Middle frontal gyrus (tissue), 1 donor: Measurements from ENCODE around the gene ZNF487.
"Not testable (repeated sequence)": the region's sequence is repeated elsewhere in the genome, so short reads cannot be mapped to it uniquely, and the experiment has no call there.

Experiments
- DNase-seq: peaks from one replicate; pipeline ENCODE4 v3.0.0-alpha.2; 2015; ENCODE audit warnings: low spot score; ENCODE audit errors: extremely low spot score

Gene ZNF487

GRCh38 chr10:43436291-43437140 is at the start of gene ZNF487:
Gene ZNF487, plus strand, starts transcription at chr10:43437111. Its CDS starts 38,703 bp downstream, at chr10:43475814.
- DNase-seq: peak; percentile 69

GRCh38 chr10:43387678-43388032 is 49.3 kb upstream of the ZNF487 start:
- DNase-seq: no peak

DNA sequence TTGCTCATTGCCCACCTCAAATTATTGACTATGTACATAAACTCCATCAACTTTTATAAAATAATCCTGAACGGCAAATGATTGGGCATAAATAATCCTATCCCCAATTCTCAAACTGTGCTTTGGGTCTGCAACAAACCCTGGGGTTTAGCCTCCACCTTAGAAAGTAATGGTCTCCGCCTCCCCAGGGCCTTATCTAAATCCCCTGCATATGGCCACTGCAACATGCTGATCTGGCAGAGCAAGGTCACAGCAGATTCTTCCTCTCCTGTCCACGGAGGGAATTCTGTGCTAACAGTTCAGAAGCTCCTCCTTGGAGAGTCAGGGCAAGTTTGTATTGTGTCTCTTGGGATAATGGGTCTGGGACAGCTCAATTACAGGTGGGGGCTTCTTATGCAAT is 47.0 kb upstream of the ZNF487 start:
- DNase-seq: no peak

DNA sequence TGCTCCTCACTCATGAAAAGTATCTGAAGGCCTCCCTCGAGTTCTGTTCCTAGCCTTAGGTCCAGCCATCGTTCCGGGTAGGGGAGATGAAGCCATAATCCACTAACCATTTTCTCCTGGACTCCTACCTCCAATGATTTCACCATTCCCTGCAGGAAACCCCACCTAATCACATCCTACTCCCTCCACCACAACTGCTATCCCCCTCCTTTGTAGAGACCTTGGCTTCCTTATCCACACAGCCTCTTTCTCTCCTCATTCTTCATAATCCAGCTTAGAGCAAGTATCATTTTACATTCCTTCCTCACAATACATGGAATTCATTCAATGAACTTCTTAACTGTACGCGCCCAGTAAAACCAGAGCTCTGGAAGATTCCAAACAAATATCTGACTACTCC is 46.6 kb upstream of the ZNF487 start:
- no peak for DNase-seq

GRCh38 chr10:43390759-43391158 is 46.2 kb upstream of the ZNF487 start:
- peak; percentile 64 for DNase-seq

DNA sequence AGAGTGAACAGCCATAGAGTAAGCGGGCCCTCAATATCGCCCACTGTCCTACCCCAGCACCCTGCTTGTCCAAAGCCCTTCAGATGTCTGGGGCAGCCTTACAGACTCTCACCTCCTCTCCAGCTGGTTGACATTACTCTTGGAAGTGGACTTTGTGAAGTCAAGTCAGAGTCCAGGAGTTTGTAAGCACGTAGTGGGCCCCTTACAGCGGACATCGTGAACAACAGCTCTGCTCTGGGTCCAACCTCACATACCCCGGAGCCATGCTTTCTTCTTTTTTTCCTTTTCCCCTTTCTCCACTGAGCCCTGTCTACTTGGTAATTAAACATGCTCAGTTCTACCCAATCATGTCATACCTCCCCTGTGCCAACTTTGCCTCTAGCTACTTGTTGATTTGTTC is 45.4 kb upstream of the ZNF487 start:
- DNase-seq: no peak

GRCh38 chr10:43392748-43393147 is 44.2 kb upstream of the ZNF487 start:
- DNase-seq: no peak

DNA sequence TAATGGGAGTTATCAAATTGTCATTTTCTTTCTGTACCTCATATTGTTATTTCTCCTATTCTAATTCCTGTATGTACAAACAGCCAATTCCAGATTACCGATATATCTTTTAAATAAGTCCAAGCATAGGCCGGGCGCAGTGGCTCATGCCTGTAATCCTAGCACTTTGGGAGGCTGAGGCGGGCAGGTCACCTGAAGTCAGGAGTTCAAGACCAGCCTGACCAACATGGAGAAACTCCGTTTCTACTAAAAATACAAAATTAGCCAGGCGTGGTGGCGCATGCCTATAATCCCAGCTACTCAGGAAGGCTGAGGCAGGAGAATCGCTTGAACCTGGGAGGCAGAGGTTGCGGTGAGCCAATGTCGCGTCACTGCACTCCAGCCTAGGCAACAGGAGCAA is 43.7 kb upstream of the ZNF487 start:
- not testable (repeated sequence) for DNase-seq

DNA sequence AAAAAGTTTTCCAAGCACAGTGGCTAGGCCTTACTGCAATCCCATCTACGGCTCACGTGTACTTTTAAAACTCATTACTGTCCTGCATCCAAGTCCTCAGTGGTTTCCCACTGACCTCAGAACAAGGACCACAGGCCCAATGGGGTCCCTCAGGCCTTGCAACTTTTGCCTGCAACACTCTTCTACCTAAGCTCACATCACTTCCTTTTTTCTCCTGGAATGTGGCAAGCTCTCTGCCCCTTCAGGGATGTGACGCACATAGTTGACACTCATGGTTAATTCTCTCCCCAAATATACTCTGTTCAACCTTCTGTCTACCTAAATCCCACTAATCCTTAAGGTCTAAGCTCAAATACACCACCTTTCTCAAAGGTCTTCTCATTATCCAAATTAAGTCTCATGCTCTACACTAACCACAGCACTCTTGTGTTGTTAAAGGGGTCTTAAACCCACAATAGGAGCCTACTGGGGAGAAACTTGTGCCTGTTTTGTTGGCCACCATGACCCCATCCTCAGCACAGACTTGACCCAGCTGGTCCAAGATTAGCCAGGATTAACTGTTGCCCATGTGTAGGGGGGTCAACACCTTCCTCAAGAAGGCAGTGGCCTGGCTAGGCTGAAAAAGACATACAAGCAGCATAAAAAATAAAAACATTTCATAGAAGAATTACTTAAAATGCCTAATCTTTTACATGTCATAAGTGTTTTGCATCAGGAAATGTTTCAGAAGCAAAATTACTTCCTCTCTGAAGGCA is 43.1 kb upstream of the ZNF487 start:
- DNase-seq: no peak

- no peak for DNase-seq
Measured at GRCh38 chr10:43394868-43395267, 42.0 kb upstream of the ZNF487 start.

DNA sequence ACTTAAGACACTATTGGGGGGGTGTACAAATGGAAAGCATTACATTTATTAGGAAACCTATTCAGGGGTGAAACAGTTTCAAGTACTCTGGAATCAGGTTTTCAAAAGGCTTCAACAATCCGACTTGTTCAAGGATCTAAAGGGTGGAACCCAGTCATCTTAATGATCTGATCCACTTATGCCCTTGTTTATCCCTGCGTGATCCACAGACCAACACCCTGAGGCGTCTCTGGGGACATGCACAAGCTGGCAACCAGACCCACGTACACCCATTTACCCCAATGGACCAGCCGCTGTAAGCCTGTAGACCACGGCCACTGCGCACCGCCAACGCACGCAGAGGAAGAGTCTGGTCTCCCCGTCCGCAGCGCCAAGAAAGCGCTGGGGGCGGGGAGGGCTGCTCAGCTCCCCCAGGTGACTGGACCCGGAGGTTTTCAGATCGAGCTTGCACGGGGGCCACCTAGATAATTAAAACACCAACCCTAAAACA is 41.3 kb upstream of the ZNF487 start:
- no peak for DNase-seq

DNA sequence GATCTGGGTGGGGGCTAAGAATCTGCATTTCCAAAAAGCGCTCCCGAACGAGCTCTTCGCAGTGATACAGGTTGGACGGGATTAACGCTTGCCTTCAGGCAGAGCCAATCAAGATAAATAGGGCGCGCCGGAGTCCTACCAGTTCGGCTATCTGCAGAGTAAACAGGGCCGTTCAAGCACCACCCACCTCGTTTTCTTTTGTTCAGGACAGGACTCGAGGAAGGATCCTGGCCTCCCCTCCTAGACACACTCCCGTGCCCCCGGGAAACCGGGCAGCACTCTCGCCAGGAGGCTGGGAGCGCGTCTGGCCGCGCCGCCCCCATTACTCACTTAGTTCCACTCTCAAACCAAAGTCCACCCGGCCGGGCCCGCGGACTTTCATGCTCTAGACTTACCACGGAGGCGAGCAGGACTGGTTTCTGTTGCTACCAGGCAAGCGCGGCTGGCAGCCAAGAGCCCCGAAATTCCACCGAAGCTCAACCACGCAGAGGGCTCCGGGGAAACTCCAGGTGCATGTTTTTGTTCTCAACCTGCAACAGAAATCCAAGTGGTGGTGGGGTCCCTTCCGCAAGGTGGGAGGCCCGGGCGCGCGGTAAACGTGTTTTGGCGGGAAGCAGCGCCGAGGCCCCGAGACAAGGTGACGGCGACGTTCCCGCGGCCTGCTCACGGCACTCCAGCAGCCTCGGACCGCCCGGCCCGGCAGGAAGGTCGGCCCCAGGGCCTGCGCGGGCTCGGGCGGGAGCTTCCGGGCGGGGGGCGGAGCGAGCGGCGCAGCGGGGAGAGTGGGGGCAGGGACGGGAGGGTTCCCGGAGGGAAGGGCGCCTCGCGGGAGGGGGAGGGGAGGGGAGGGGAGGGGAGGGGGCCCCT is 40.6 kb upstream of the ZNF487 start:
- DNase-seq: peak; percentile 37

- no peak for DNase-seq
Measured at GRCh38 chr10:43396928-43397624, 39.8 kb upstream of the ZNF487 start.

DNA sequence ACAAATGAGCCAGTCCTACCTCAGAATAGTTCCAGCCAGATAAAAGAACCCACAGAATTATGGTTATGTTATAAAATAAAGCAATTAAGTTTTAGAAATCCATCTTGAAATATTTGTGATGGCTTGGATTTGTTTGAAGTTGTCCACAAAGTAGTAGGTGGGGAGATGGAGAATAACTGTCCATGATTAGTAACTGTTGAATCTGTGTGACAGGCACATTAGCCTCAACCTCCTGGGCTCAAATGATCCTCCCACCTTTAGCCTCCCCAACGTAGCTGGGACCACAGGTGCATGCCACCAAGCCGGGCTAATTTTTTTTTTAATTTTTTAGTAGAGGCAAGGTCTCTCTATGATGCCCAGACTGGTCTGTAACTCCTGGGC is 38.0 kb upstream of the ZNF487 start:
- no peak for DNase-seq

DNA sequence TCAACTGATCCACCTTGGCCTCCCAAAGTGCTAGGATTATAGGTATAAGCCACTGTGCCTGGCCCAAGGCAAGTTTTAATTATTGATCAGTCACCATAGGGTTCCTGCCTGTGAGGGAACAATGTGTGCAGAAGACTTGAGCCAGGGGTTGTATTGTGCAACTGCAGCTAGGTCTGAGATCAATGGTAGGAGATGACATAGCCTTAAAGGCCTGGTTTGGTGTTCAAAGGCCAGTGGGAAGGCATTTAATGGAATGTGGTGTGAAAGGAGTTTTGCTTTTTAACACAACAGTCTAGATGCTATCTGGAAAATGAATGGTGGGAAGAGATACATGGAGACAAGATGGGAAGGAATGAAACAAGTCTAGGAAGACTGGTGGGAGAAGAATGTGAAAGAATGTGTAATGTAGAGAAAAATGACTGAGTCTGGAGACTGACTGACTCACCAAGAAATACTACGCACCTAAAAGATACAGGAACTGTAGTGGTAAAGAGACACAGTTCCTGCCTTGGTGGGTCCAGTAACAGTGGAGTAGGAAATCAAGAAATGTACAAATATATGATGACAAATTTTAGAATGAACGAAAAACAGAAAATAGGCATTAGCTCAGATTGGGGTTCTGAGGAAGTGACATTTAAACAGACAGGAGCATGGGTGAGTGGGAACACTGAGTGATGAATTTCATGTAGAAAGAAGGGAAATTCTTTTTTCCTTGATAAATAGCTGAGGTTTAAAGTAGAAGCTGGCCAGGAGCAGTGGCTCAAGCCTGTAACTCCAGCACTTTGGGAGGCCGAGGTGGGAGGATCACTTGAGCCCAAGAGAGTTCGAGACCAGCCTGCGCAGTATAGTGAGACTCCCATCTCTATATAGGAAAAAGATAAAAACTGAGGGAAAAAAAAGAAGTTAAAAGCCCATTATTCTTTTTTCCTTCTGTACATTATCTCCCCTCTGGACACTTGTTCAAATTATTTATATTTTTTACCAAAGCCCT is 37.3 kb upstream of the ZNF487 start:
- DNase-seq: no peak

- no peak for DNase-seq
Measured at GRCh38 chr10:43401627-43402026, 35.3 kb upstream of the ZNF487 start.

- DNase-seq: no peak
Measured at GRCh38 chr10:43402176-43402575, 34.7 kb upstream of the ZNF487 start.

DNA sequence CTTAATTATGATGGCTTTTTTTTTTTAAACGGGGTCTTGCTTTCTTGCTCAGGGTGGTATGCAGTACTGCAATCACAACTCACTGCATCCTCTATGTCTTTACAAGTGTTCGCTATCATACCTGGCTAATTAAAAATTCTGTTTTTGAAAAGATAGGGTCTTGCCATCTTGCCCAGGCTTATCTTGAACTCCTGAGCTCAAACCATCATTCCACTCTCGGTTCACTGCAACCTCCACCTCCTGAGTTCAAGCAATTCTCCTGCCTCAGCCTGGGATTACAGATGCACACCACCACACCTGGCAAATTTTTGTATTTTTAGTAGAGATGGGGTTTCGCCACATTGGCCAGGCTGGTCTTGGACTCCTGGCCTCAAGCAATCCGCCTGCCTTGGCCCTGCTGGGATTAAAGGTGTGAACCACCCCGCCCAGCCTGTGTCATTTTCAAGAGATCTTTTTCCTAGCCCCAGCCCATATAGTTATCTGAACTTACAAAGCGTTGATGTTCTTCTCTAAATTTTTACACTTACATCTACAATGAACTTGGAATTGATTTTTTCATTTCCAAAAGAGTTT is 33.9 kb upstream of the ZNF487 start:
- DNase-seq: no peak

GRCh38 chr10:43403911-43404703 is 32.8 kb upstream of the ZNF487 start:
- no peak for DNase-seq
